NOMO-1 treated with dmso at 0.1 percent for 144 hours (cell line): ENCODE measurements around the gene CNNM2.

Experiments
- DNase-seq: peaks from one replicate; lab custom pipeline; 2025; ENCODE audit not compliant: unreplicated experiment; lab: John Stamatoyannopoulos, UW

Gene CNNM2

GRCh38 chr10:102917962-102918816 lies at the start of gene CNNM2:
CNNM2 (plus strand) TSS chr10:102918294; CDS start chr10:102918481, 187 bp downstream.
- DNase-seq = peak; percentile 99

- no peak for DNase-seq
These were observed 49.2 kb upstream of the CNNM2 start for GRCh38 chr10:102868911-102869257.

DNA sequence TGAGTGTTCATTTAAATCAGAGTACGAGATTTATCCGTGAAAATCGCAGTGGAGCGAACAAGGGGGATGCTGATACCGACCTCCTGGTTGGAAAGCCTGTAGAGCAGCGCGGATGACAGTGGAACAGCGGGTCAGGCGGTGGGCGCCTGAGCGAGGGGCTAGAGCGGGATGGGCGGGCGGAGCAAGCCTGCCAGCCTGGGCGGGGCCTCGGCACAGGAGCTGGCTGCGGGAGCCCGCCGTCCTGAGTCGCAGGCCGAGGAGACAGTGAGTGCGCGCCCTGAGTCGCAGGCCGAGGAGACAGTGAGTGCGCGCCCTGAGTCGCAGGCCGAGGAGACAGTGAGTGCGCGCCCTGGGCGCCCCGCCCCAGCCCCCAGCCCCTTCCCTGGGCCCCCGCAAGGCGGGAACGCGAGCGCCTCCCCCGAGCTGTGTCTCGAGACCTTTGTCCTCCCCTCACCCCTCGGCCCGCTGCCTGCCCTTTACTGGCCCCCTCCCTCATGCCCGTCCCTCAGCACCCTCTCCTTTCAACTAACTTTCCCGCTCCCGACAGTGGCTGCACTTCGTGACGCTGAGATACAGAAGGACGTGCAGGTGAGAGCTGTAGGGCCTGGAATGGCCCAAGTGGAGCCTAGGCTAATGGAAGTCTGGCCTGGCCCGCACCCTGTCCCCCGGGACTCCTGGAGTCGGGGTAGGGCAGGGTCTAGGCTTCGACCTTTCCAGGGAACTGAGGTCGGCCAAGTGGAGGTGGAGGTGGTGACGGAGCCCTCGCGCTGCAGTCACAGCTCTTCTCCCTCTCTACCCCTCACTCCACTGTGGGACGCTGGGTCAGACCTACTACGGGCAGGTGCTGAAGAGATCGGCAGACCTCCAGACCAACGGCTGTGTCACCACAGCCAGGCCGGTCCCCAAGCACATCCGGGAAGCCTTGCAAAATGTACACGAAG lies 48.6 kb upstream of the CNNM2 start, which contains the start of gene AS3MT:
AS3MT (plus strand) TSS at position 213 of the 941 bp plus-strand sequence; CDS start at position 336, 123 bp downstream.
- no peak for DNase-seq

- DNase-seq = no peak
These were observed 47.9 kb upstream of the CNNM2 start for GRCh38 chr10:102870221-102870620.

- DNase-seq = no peak
These were observed 45.9 kb upstream of the CNNM2 start for GRCh38 chr10:102872163-102872562.

DNA sequence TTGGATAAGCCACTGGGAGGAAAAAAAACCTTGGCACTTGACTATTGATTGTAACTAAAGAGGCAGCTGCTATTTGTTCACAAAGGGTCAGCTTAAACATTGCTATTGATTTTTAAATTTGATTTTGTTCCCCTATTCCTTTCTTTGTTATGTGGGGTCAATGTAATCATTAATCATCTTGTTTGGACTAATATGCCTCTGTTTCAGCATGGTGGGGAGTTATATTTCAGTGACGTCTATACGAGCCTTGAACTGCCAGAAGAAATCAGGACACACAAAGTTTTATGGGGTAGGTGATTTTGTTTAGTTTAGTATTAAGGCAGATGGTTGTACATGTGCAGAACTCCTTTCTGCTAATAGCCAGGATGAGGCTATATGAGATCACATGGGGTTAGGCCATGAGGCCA lies 41.3 kb upstream of the CNNM2 start:
- DNase-seq = no peak

- no peak for DNase-seq
These were observed 39.5 kb upstream of the CNNM2 start for GRCh38 chr10:102878629-102879028.

- no peak for DNase-seq
These were observed 37.8 kb upstream of the CNNM2 start for GRCh38 chr10:102880256-102880655.

DNA sequence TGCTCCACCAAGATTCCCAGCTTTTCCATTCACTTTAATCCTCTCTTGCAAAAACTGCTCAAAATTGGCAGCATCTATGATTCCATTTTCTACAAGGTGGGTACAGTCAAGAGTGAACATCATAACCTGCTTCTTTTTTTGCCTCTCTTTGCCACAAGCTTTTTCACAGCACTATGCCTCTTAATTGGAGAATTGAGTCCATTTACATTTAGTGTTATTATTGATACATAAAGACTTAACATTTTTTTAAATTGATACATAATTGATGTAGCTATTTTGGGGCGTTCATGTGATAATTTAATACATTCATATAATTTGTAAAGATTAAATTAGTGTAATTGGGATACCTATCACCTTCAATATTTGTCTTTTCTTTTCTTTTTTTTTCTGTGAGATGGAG lies 30.0 kb upstream of the CNNM2 start:
- no peak for DNase-seq

DNA sequence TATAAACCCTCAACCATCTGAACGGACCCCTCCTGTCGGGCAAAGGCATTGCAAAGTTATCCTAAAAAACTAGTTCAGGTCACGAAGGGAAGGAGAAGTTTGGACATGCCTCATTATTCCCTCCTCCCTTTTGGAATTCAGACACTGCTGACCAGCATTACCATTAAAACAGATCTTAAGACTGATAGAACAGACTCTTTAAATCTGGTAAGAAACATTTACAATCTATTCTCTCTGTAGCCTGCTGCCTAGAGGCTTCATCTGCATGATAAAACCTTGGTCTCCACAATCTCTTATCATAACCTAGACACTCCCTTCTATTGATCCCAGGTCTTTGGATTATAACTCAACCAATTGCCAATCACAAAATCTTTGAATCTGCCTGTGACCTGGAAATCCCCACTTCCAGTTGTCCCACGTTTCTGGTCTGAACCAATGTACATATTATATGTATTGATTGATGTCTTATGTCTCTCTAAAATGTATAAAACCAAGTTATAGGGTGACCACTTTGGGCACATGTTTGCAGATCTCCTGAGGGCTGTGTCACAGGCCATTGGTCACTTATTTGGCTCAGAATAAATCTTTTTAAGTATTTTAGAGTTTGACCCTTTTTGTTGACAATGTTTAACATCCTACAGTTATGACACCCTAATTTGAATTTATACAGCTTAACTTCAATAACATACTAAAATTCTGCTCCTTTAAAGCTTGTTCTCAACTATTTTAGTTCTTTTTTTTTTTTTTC lies 23.5 kb upstream of the CNNM2 start:
- DNase-seq = no peak

- DNase-seq = no peak
These were observed 18.1 kb upstream of the CNNM2 start for GRCh38 chr10:102900006-102900405.

DNA sequence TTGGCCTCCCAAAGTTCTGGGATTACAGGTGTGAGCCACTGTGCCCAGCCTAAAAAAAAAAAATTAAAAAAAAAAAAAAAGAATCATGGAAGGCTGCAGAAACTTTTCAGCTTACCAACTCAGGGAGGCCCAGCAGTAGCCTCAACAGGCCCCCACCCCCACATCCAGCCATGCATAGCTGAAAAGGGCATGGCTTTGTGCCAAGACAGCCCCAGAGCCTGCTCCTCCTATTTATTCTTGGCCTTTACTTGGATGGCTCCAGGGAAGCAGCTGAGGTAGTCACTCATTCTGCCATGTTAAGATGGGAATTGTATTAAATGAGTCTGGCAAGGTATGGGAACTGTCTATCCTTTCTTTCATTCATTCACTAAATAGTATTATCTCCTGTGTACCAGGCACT lies 13.7 kb upstream of the CNNM2 start:
- no peak for DNase-seq

GRCh38 chr10:102906507-102906906 lies 11.6 kb upstream of the CNNM2 start:
- DNase-seq = no peak

- no peak for DNase-seq
These were observed 3.3 kb upstream of the CNNM2 start for GRCh38 chr10:102914781-102915180.

DNA sequence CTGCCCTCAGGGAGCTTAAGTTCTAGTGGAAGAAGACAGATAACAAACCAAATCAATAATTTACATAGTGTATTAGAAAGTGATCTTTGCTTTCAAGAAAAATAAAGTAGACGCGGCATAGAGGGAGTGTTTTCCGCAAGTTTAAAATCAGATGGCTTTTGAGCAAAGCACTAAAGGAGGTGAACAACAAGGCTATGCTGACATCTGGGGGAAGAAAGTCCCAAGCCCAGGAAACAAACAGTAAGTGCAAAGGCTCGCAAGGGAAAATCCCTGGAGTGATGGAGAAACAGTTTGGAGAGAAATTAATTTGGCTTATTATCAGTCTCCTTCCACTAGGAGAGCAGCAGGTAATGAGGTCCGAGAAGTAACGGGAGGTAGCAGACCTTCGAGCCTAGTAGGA lies 1.9 kb upstream of the CNNM2 start:
- no peak for DNase-seq

DNA sequence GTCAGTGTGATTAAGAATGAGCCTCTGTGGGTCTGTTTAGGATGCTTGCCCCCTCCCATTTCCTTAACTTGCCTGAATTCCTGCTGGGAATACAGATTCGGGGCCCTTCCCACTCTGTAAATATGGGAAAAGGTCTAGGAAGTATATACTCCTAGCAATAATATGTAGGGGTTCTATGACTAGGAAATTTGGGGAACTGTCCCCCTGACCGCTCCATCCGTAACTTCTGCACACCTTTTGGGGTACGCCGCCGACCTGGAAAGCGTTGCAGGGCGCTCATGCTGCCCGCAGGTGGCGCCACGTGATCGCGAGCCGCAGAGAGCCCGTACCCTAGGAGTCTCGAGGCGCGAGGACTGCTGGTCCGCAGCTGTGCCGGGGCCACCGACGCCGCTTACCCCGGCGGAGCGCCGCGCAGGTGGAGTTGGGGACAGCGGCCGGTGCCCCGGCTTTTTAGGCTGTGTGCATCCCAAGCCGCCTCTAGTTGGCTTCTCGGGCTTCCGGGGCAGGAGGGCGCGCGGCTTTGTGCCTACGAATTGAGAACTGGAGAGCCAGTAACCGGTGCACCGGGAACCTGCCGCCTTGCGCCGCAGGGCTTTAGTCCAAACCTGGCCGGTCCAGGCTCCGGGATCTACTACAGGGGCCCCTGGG lies 656 bp upstream of the CNNM2 start:
- DNase-seq = peak; percentile 68

DNA sequence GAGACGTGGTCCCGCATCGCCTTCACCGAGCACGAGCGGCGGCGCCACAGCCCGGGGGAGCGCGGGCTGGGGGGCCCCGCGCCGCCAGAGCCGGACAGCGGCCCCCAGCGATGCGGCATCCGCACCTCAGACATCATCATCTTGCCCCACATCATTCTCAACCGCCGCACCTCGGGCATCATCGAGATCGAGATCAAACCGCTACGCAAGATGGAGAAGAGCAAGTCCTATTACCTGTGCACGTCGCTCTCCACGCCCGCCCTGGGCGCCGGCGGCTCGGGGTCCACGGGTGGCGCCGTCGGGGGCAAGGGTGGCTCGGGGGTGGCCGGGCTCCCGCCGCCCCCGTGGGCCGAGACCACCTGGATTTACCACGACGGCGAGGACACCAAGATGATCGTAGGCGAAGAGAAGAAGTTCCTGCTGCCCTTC lies 737 bp downstream of the CNNM2 start:
- DNase-seq = no peak

DNA sequence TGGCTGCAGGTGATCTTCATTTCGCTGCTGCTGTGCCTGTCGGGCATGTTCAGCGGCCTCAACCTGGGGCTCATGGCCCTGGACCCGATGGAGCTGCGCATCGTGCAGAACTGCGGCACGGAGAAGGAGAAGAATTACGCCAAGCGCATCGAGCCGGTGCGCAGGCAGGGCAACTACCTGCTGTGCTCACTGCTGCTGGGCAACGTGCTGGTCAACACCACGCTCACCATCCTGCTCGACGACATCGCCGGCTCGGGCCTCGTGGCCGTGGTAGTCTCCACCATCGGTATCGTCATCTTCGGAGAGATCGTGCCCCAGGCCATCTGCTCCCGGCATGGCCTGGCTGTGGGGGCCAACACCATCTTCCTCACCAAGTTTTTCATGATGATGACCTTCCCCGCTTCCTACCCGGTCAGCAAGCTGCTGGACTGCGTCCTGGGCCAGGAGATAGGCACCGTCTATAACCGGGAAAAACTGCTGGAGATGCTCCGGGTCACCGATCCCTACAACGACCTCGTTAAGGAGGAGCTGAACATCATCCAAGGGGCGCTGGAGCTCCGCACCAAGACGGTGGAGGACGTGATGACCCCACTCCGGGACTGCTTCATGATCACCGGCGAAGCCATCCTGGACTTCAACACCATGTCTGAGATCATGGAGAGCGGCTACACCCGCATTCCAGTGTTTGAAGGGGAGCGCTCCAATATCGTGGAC lies 1.3 kb downstream of the CNNM2 start:
- no peak for DNase-seq

GRCh38 chr10:102919992-102920739 lies 2.1 kb downstream of the CNNM2 start:
- DNase-seq = no peak
